Cerebellar cortex (tissue), 1 donor: ENCODE measurements around the gene HAL.

Experiments
- DNase-seq: peaks from one replicate; pipeline ENCODE4 v3.0.0-alpha.2; 2015; ENCODE audit warnings: low spot score

Gene HAL

DNA sequence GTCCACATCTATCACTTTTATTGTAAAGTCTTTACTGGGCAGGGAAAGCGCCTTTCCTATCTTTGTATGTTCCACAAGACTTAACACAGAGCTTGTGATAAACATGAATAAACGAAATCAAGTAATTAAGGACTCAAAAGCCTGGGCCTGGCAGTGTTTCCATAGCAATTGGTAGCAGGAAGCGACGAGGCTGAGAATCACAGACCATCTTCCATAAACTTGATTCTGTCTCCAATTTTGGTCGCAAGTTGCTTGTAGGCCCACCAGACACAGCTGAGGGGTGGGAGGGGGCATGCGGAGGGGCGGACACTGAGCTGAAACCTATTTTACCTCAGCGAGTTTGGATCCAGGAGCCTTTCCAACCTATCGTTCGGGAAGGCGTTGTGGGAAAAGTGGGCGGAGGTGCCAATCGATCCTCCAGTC lies 54.0 kb downstream of the HAL start:
- peak; percentile 25 for DNase-seq

DNA sequence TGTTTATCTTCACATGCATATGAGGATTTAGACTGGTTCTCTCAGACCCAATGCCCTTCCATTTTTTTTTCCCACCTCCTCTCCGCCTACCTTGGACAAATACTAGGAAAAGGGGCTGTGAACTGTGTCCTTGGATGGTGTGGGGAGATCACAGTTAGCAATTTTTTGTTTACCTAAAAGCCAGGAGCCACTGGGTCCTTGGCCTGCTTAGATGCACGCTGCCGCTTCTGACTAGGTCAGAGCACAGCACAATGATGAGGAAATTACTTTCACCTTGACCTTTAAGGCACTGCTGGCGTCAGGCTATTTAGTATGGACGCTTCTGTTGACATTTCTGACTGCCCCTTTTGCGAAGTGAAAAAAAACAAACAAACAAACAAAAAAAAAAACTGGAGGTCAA lies 55.6 kb downstream of the HAL start:
- DNase-seq = no peak
